Fibroblast of villous mesenchyme (primary cell): ENCODE data around the gene ORM2. TPM values are rescaled to one million over a fixed set of nuclear protein-coding genes. Genes with fewer than 3 reads are reported as not detected.

Experiments
- DNase-seq: peaks from one replicate; pipeline ENCODE4 v3.0.0-alpha.2; 2010; ENCODE audit warnings: low read depth
- H3K4me3 ChIP-seq: 2 replicates; pipeline ENCODE4 v1.5.1; 2011; ENCODE audit warnings: low read depth, mild to moderate bottlenecking, low read length
- total RNA-seq: library from RNA; depleted of rRNA; stranded (reverse); fragments of >200 nt; gene quantifications from 2 replicates; pipeline ENCODE4 v1.2.3, GENCODE V29; 2012
- TF ChIP-seq, protein P1 (sequence below): IDR thresholded peaks from 2 replicates; pipeline ENCODE4 v1.5.1; 2012; ENCODE audit warnings: low read depth, mild to moderate bottlenecking, low read length; ENCODE audit not compliant: insufficient read depth

Gene ORM2
- total RNA-seq, 1 donor = not detected

- TF ChIP-seq, protein P1, sequence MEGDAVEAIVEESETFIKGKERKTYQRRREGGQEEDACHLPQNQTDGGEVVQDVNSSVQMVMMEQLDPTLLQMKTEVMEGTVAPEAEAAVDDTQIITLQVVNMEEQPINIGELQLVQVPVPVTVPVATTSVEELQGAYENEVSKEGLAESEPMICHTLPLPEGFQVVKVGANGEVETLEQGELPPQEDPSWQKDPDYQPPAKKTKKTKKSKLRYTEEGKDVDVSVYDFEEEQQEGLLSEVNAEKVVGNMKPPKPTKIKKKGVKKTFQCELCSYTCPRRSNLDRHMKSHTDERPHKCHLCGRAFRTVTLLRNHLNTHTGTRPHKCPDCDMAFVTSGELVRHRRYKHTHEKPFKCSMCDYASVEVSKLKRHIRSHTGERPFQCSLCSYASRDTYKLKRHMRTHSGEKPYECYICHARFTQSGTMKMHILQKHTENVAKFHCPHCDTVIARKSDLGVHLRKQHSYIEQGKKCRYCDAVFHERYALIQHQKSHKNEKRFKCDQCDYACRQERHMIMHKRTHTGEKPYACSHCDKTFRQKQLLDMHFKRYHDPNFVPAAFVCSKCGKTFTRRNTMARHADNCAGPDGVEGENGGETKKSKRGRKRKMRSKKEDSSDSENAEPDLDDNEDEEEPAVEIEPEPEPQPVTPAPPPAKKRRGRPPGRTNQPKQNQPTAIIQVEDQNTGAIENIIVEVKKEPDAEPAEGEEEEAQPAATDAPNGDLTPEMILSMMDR = no peak
- DNase-seq = no peak
- H3K4me3 ChIP-seq = no peak overlapping the region
Observed at GRCh38 chr9:114310471-114311450, 18.9 kb upstream of the ORM2 start.

DNA sequence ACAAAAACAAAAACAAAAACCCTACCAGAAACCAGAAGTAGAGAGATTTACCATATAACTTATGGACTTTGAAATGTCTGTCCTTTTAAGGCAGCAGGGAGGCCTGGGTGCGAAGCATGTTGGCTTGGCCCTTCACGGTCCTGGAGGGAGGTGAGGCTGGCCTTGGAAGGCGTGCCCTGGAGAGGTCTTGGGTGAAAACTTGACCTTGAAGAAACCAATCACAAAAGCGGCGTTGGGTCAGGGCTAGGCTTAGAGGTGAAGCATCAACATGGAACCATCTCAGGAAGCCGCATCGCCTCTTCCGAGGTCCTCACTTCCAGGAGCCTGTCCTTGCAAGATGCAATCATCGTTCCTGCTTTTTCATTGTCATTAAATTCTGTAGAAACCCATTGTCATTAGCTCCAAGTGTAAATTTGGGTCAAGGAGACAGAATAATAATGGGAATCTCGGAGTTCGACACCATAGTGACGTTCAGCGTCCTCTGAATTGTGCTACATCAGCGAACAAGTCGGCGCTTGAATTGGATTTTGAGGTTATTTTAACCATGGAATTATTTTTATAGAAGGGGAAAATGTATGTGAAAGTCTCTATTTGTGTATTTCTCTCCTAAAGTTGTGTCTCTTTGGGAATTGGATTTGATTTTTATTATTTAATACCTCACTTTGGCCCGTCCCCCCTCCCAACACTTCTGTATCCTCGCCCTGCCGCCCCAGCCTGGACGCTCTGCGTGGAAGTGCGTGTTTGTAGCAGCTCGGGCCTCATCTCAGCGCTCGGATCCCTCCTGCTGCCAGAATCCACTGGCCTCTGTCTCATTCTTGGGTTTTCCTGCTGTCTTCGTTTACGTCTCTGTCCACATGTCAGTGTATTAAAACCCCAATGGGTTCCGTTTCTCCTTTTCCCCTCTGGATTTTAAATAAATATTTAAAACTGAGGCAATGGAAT lies 17.8 kb upstream of the ORM2 start:
- H3K4me3 ChIP-seq = no peak overlapping the region
- TF ChIP-seq, protein P1 = no peak
- no peak for DNase-seq

- DNase-seq = no peak
- H3K4me3 ChIP-seq = no peak overlapping the region
- TF ChIP-seq, protein P1 = no peak
Observed at GRCh38 chr9:114312513-114312875, 17.2 kb upstream of the ORM2 start.

DNA sequence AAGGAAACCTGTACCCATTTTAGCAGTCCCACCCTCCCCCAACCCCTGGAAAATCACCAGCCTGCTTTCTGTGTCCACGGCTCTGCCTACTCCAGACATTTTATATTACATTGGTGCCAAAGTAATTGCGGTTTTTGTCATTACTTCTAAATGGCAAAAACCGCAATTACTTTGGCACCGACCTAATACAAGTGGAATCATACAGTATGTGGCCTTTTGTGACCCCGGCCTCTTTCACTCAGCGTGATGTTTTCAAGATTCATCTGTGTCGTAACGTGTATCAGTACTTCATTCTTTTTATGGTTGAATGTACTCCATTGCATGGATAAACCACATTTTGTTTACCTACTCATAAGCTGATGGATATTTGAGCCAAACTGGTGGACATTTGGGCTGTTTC lies 16.5 kb upstream of the ORM2 start:
- TF ChIP-seq, protein P1 = no peak
- DNase-seq = peak; percentile 47
- H3K4me3 ChIP-seq = no peak overlapping the region

GRCh38 chr9:114314256-114314867 lies 15.3 kb upstream of the ORM2 start:
- no peak for DNase-seq
- H3K4me3 ChIP-seq = no peak overlapping the region
- TF ChIP-seq, protein P1 = no peak
